MCF 10A (cell line): ENCODE measurements around the gene CHRNA7. TPM values are rescaled to one million over a fixed set of nuclear protein-coding genes. Genes with fewer than 3 reads are reported as not detected.

Experiments
- BruUV-seq: library from RNA; stranded (reverse); fragments of 400-500 nt; replicated peaks from 2 replicates; lab custom pipeline; 2021; lab: Mats Ljungman, UMichigan
- CTCF ChIA-PET: fragments of 300-600 bp; sonication (Branson Sonifier 250); formaldehyde crosslinking; extraction: SDS; loops from one replicate; lab custom pipeline; 2021; ENCODE audit warnings: antibody characterized with exemption, inconsistent platforms; lab: Yijun Ruan, JAX
- POLR2A ChIA-PET: fragments of 300-600, 350-650 bp; sonication (Branson Sonifier 250); formaldehyde crosslinking; extraction: SDS; loops from one replicate; lab custom pipeline; 2020; ENCODE audit warnings: antibody characterized with exemption, inconsistent platforms; lab: Yijun Ruan, JAX
- DNase-seq: peaks from one replicate; pipeline ENCODE4 v3.0.0-alpha.2; 2018; ENCODE audit not compliant: unreplicated experiment
- H3K27ac Mint-ChIP-seq: one replicate; pipeline ENCODE4 v1.8.0; 2022; ENCODE audit warnings: mild to moderate bottlenecking, low read depth, mixed read lengths; ENCODE audit not compliant: unreplicated experiment
- H3K27me3 Mint-ChIP-seq: one replicate; pipeline ENCODE4 v1.8.0; 2022; ENCODE audit warnings: mixed read lengths; ENCODE audit not compliant: insufficient read depth, unreplicated experiment
- H3K36me3 Mint-ChIP-seq: one replicate; pipeline ENCODE4 v1.8.0; 2022; ENCODE audit warnings: mild to moderate bottlenecking, moderate library complexity, mixed read lengths; ENCODE audit not compliant: insufficient read depth, unreplicated experiment
- H3K4me1 Mint-ChIP-seq: one replicate; pipeline ENCODE4 v1.8.0; 2022; ENCODE audit warnings: mixed read lengths; ENCODE audit not compliant: insufficient read depth, unreplicated experiment
- H3K4me3 Mint-ChIP-seq: one replicate; pipeline ENCODE4 v1.8.0; 2022; ENCODE audit warnings: mild to moderate bottlenecking, moderate library complexity, mixed read lengths; ENCODE audit not compliant: unreplicated experiment
- H3K9me3 Mint-ChIP-seq: one replicate; pipeline ENCODE4 v1.8.0; 2022; ENCODE audit warnings: mixed read lengths; ENCODE audit not compliant: unreplicated experiment
- CTCF ChIP-seq: fragments of 200-600 bp; IDR thresholded peaks from one replicate; pipeline ENCODE4 v1.8.0; 2022; ENCODE audit warnings: antibody characterized with exemption, mild to moderate bottlenecking; ENCODE audit not compliant: unreplicated experiment
- intact Hi-C: fragments of 100-400 bp; cut with micrococcal nuclease; formaldehyde crosslinking; loops from 2 replicates; pipeline ENCODE4 v1.14.1; 2022
- total RNA-seq: library from RNA; stranded (reverse); gene quantifications from 2 replicates; pipeline ENCODE4 v1.2.3, GENCODE V29; 2022

Gene CHRNA7
- total RNA-seq, 1 experiment from 2014 or later: 0.23 TPM

GRCh38 chr15:32120577-32121383 is 90.5 kb downstream of the CHRNA7 start:
- no peak for DNase-seq
- ChIA-PET CTCF (no interaction called here), POLR2A (no interaction called here)
- no peak for TF ChIP-seq CTCF
- H3K27me3 Mint-ChIP-seq: peaks cover 85% of the 10 kb centered on the region
- no TSS peak for BruUV-seq
- intact Hi-C loops: no loop called here
- H3K4me1 Mint-ChIP-seq: no peaks in the 10 kb centered on the region
- H3K27ac Mint-ChIP-seq: no peak overlapping the region
- H3K9me3 Mint-ChIP-seq: no peaks in the 10 kb centered on the region
- H3K4me3 Mint-ChIP-seq: no peak overlapping the region
- H3K36me3 Mint-ChIP-seq: no peaks in the 10 kb centered on the region

GRCh38 chr15:32121384-32121695 is 91.0 kb downstream of the CHRNA7 start:
- H3K27me3 Mint-ChIP-seq: peaks cover 82% of the 10 kb centered on the region
- no peak overlapping the region for H3K4me3 Mint-ChIP-seq
- no peak for TF ChIP-seq CTCF
- BruUV-seq: no TSS peak
- ChIA-PET POLR2A (no interaction called here), CTCF (no interaction called here)
- intact Hi-C loops: no loop called here
- no peak for DNase-seq
- H3K27ac Mint-ChIP-seq: no peak overlapping the region
- no peaks in the 10 kb centered on the region for H3K9me3 Mint-ChIP-seq
- no peaks in the 10 kb centered on the region for H3K36me3 Mint-ChIP-seq
- H3K4me1 Mint-ChIP-seq: no peaks in the 10 kb centered on the region

GRCh38 chr15:32122013-32122412 is 91.7 kb downstream of the CHRNA7 start:
- TF ChIP-seq CTCF: no peak
- H3K4me3 Mint-ChIP-seq: no peak overlapping the region
- H3K4me1 Mint-ChIP-seq: no peaks in the 10 kb centered on the region
- peaks cover 82% of the 10 kb centered on the region for H3K27me3 Mint-ChIP-seq
- H3K9me3 Mint-ChIP-seq: no peaks in the 10 kb centered on the region
- H3K27ac Mint-ChIP-seq: no peak overlapping the region
- H3K36me3 Mint-ChIP-seq: no peaks in the 10 kb centered on the region
- intact Hi-C loops: no loop called here
- POLR2A ChIA-PET: interaction anchor here (0.5 kb wide), 1 partner anchor 161 kb away, joined by 3 read pairs; no protein-coding TSS in a partner anchor
- CTCF ChIA-PET: no interaction called here
- no peak for DNase-seq
- BruUV-seq: no TSS peak

GRCh38 chr15:32123473-32123872 is 93.2 kb downstream of the CHRNA7 start:
- TF ChIP-seq CTCF: no peak
- BruUV-seq: no TSS peak
- CTCF ChIA-PET: interaction anchor here (0.7 kb wide), 1 partner anchor 219 kb away, joined by 3 read pairs; no protein-coding TSS in a partner anchor
- no peak for DNase-seq
- POLR2A ChIA-PET: no interaction called here
- H3K4me1 Mint-ChIP-seq: no peaks in the 10 kb centered on the region
- intact Hi-C loops: no loop called here
- no peak overlapping the region for H3K4me3 Mint-ChIP-seq
- H3K9me3 Mint-ChIP-seq: no peaks in the 10 kb centered on the region
- no peaks in the 10 kb centered on the region for H3K36me3 Mint-ChIP-seq
- H3K27me3 Mint-ChIP-seq: peaks cover 83% of the 10 kb centered on the region
- H3K27ac Mint-ChIP-seq: no peak overlapping the region
